Omental fat pad (tissue), 4 donors: ENCODE measurements around the gene RFT1. TPM values are rescaled to one million over a fixed set of nuclear protein-coding genes. Genes with fewer than 3 reads are reported as not detected.
A peak's percentile ranks its signal among the peaks of the same experiment; 100 is the strongest.

Source experiments
- ATAC-seq: fragments of 150-250 bp; one replicate; pipeline ENCODE4 v1.9.1; 2016; ENCODE audit warnings: mild to moderate bottlenecking, moderate library complexity; ENCODE audit not compliant: low FRiP score
- DNase-seq: peaks from one replicate; pipeline ENCODE4 v3.0.0-alpha.2; 2019; ENCODE audit warnings: low spot score
- total RNA-seq, 4 donors: library from RNA; depleted of rRNA; stranded (reverse); fragments of >200 nt; gene quantifications; one replicate each; pipeline ENCODE4 v1.1.0, GENCODE V29; 2016
- TF ChIP-seq, protein P1 (sequence below), 3 donors: fragments of 450-650 bp; IDR thresholded peaks; one replicate each; pipeline ENCODE4 v1.5.1; 2016 to 2017; ENCODE audit warnings: antibody characterized with exemption in 3 of 3, mild to moderate bottlenecking in 3 of 3, moderate library complexity in 2 of 3

The RFT1 gene
- total RNA-seq, 4 donors from 2014 or later: 9.1 to 14.0 (median 10.5) TPM

DNA sequence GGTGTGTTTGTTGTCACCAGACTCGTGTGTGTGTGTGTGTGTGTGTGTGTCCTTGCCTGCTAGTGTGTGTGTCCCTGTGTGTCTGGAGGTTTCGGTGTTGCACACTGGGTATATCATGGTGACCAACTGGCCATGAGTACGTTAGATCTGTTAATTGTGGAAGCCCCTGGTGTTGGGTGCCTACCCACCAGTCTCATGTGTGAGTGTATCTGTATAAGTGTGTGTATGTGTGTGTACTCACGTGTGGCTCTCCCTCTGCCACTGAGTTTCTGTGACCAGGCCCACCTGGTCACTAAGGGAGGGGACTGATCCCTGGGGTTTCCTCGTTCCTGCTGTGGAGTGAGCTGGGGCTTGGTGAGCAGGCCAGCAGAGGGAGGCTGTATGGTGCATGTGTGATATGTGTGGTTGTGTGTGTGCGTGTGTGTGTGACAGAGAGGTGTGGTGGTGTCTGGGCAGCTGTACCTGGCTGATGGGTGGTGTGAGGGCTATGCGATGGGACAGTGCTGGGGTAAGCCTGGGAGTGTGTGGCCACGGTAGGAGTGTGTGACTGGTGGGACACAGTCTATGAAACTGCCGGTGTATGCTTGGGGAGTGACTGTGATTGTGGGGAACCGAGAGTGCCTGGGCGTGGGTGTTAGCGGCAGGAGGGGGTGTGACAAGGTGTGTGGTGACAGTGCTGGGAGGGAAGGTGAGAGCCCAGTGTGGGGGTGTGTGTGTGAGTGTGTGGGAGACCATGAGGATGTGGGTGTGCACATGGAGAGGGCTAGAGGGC is 32.6 kb upstream of the RFT1 start:
- TF ChIP-seq, protein P1, sequence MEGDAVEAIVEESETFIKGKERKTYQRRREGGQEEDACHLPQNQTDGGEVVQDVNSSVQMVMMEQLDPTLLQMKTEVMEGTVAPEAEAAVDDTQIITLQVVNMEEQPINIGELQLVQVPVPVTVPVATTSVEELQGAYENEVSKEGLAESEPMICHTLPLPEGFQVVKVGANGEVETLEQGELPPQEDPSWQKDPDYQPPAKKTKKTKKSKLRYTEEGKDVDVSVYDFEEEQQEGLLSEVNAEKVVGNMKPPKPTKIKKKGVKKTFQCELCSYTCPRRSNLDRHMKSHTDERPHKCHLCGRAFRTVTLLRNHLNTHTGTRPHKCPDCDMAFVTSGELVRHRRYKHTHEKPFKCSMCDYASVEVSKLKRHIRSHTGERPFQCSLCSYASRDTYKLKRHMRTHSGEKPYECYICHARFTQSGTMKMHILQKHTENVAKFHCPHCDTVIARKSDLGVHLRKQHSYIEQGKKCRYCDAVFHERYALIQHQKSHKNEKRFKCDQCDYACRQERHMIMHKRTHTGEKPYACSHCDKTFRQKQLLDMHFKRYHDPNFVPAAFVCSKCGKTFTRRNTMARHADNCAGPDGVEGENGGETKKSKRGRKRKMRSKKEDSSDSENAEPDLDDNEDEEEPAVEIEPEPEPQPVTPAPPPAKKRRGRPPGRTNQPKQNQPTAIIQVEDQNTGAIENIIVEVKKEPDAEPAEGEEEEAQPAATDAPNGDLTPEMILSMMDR (IDR thresholded peaks at IDR 0.05): no peak
- DNase-seq (no peak), ATAC-seq (no peak)

DNA sequence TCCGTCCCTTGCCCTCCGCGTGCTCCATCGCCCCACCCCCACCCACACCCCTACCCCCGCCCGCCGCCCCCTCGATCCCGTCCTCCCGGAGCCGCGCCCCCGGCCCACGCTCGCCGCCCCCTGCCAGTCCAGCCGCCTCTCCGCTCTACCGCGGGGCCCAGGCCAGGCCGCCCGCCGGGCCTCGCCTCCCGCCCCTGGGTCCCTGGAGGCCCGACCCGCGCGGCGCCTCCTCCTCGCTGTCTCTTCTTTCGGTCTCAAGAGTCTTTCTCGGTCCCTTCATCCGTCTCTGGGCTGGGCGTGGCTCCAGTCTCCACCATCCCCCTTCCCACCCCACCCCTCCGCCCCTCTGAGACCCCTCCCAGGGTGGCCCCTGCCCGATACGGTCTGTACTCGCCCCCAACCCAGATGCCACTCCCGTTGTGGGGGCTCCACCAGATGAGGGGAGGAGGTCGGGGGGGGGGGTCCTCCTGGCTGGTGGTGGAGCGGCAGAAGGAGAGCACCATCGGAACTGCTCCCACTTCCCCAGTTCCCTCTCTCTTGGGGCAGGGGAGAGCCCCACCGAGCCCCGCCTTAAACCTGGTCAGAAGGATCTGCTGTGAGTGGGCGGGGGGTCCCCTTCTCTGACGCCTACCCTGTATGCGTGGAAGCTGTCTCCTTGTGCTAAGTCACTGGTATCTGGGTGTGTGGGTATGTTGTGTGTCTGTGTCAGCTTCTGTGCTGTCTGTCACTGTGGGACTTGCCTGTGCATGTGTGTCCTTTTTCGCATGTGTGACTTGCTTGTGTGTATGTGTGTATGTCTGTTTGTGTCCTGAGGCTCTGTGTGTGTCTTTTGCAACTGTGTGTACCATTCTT is 31.8 kb upstream of the RFT1 start:
- ATAC-seq (peak; percentile 3), DNase-seq (no peak)
- TF ChIP-seq, protein P1 (IDR thresholded peaks at IDR 0.05): no peak

DNA sequence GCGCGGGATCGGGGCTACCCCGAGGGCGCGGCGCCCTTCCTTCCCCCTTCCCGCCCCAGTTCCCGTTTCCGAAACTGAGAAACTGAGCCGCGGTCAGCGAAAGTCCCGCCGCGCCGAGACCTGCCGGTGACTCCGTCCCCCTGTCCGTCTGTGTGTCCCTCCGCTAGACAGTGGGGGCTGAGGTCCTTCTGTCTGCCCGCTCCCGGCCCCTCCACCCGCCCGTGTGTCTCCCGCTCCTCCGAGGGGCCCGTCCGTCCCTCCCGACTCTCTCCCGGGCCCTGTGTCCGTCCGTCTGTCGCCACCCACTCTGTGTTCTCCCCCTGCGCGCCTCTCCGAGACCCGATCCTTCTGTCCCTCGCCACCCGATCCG is 31.2 kb upstream of the RFT1 start:
- no peak for DNase-seq
- ATAC-seq: peak; percentile 17
- TF ChIP-seq, protein P1 (IDR thresholded peaks at IDR 0.05): no peak

DNA sequence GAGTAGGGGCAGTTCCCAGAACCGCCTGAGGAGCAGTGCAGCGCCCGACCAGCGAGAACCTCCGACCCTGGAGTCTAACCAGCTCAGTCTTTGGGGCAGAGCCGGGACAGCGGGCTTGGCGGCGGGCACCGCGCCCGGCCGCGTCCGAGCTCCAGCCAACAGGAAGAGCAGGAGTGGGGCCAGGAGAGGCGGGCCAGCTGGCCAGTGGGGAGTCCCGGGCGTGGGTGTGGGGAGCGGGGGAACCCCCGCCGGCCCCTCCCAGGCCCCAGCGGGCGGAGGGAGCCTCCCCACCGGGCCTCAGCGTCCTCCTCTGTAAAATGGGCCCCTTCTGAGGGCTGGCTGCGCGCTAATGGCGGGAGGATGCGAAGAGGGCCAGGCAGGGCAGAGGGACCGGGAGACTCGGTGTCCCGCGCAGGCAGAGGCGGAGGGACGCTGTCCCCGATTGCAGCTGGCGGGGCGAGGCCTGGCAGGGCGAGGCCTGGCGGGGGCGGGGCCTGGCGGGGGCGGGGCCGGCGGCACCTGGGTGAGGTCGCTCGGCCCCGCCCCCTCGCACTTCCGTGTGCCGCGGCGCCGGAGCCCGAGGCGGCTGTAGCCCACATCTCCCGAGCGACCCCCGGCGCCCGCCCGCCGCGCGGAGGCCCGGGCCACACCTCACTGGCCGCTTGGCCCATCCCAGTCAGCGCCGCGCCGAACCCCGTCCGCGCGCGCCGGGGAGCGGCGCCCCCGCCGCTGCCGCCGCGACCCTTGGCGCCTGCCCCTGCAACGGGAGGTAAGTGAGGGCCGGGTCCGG is 30.6 kb upstream of the RFT1 start, which contains the start of gene PRKCD:
TSS of gene PRKCD (plus strand) at position 550 of the 790 bp plus-strand sequence. CDS start 17,214 bp downstream, outside the sequence.
- ATAC-seq (peak; percentile 90), DNase-seq (no peak)
- TF ChIP-seq, protein P1 (IDR thresholded peaks at IDR 0.05): no peak

DNA sequence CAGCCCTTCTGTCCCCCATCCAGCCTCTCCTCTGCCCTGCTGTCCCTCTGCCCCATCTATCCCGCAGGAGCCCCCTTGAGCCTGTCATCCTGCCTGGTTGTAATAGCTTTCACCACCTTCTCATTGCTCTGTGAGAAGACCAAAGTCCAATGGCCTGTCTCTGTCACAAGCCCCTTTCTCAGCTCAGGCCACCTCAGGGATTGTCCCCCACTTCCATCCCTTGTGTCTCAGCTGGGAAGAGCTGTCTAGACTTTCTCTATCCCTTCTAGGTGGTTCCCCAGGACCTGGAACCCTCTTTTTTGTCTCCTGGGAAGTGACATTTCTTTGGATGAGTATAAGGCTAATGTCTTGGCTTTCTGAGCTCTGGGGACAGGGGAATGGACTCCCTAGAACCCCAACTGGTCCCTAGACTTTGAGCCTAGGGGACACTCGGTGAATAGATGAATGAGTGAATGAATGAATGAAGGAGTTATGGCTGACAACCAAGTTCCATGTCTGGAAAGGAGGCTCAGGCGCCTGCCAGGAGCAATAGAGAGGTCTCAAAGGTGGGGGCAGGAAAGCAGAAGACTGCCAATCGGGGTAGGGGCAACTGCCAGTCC is 29.9 kb upstream of the RFT1 start:
- ATAC-seq (no peak), DNase-seq (no peak)
- TF ChIP-seq, protein P1 (IDR thresholded peaks at IDR 0.05): no peak
